K562 (cell line): ENCODE measurements around the gene KIRREL1. TPM values are rescaled to one million over a fixed set of nuclear protein-coding genes. Genes with fewer than 3 reads are reported as not detected.

Experiments used
- ATAC-seq: fragments of 200-7000 bp; cut with Tn5 transposase; 3 replicates; pipeline ENCODE4 v1.9.1; 2020; ENCODE audit warnings: moderate library complexity
- BruUV-seq: library from RNA; stranded (reverse); fragments of 400-500 nt; replicated peaks from 2 replicates; lab custom pipeline; 2021; lab: Mats Ljungman, UMichigan
- CTCF ChIA-PET: fragments of 300-600 bp; formaldehyde crosslinking; extraction: SDS; loops from one replicate; lab custom pipeline; 2021; ENCODE audit warnings: low intra/inter-chr PET ratio; lab: Yijun Ruan, JAX
- POLR2A ChIA-PET: fragments of 300-600, 350-650 bp; sonication (Branson Sonifier 250); formaldehyde crosslinking; extraction: SDS; loops from one replicate; lab custom pipeline; 2021; ENCODE audit warnings: antibody characterized with exemption, inconsistent platforms; lab: Yijun Ruan, JAX
- DNase-seq, 4 experiments: peaks; one replicate each; pipeline versions ENCODE4 v3.0.0 to v3.0.0-alpha.2; 2011 to 2018; ENCODE audit warnings: low spot score in 3 of 4, mixed read lengths in 3 of 4; ENCODE audit errors: extremely low read depth in 1 of 4
- FAIRE-seq: peaks from 2 replicates; lab custom pipeline; 2011; peaks lifted over from hg19 to GRCh38; lab: Jason Lieb, UNC
- H2AFZ ChIP-seq: 2 replicates; pipeline ENCODE4 v1.6.0; 2011; ENCODE audit warnings: low read depth, low read length, control low read depth, inconsistent platforms
- H3K27ac ChIP-seq: fragments of 200-600 bp; 3 replicates; pipeline ENCODE4 v1.8.0; 2011; ENCODE audit warnings: low read depth, mild to moderate bottlenecking, control low read depth, inconsistent platforms, low read length, moderate library complexity, mixed read lengths; ENCODE audit errors: extremely low read depth
- H3K27me3 ChIP-seq, 2 experiments: fragments of 300-600 bp in 1 of 2; 2 replicates in 1 of 2; 3 replicates in 1 of 2; pipeline versions ENCODE4 v1.6.0 to v1.8.0; 2011; ENCODE audit warnings: inconsistent platforms in 2 of 2, low read length in 2 of 2, mild to moderate bottlenecking in 1 of 2, mixed read lengths in 1 of 2, moderate library complexity in 1 of 2; ENCODE audit not compliant: control insufficient read depth in 2 of 2, insufficient read depth in 2 of 2
- H3K36me3 ChIP-seq: fragments of 300-600 bp; 3 replicates; pipeline ENCODE4 v1.8.0; 2011; ENCODE audit warnings: mild to moderate bottlenecking, low read length, inconsistent platforms; ENCODE audit not compliant: control insufficient read depth, insufficient read depth
- H3K4me1 ChIP-seq, 2 experiments: fragments of 200-600 bp in 1 of 2; replicated peaks in 1 of 2; 2 replicates in 1 of 2; 3 replicates in 1 of 2; pipeline versions ENCODE4 v1.5.1 to v1.8.0; 2011; ENCODE audit warnings: inconsistent platforms in 2 of 2, low read length in 2 of 2, mild to moderate bottlenecking in 1 of 2, mixed read lengths in 1 of 2, moderate library complexity in 1 of 2; ENCODE audit not compliant: control insufficient read depth in 2 of 2, insufficient read depth in 2 of 2
- H3K4me2 ChIP-seq: 2 replicates; pipeline ENCODE4 v1.6.1; 2011; ENCODE audit warnings: low read length, control low read depth, inconsistent platforms, mixed read lengths; ENCODE audit not compliant: insufficient read depth
- H3K4me3 ChIP-seq: fragments of 200-600 bp; sonication (generic), shearing (Covaris generic); 2 replicates; pipeline ENCODE4 v1.5.1; 2016; ENCODE audit warnings: control low read depth, inconsistent platforms
- H3K79me2 ChIP-seq: fragments of 200-600 bp; 3 replicates; pipeline ENCODE4 v1.8.0; 2011; ENCODE audit warnings: low read length, inconsistent platforms; ENCODE audit not compliant: control insufficient read depth, insufficient read depth
- H3K9ac ChIP-seq, 2 experiments: 2 replicates each; pipeline versions ENCODE4 v1.6.0 to v1.6.1; 2011; ENCODE audit warnings: low read depth in 2 of 2, low read length in 2 of 2, control low read depth in 1 of 2, inconsistent platforms in 1 of 2, mild to moderate bottlenecking in 1 of 2, mixed read lengths in 1 of 2; ENCODE audit not compliant: insufficient read depth in 1 of 2
- H3K9me1 ChIP-seq: one replicate; pipeline ENCODE4 v1.6.0; 2011; ENCODE audit warnings: inconsistent platforms, mild to moderate bottlenecking, low read length, moderate library complexity; ENCODE audit not compliant: control insufficient read depth, insufficient read depth
- H3K9me3 ChIP-seq: replicated peaks from 2 replicates; pipeline ENCODE4 v1.5.1; 2011; ENCODE audit warnings: low read depth, low read length, inconsistent platforms; ENCODE audit not compliant: control insufficient read depth, insufficient read depth
- H4K20me1 ChIP-seq: replicated peaks from 2 replicates; pipeline ENCODE4 v1.6.1; 2011; ENCODE audit warnings: low read length, inconsistent platforms, mixed read lengths; ENCODE audit not compliant: control insufficient read depth, insufficient read depth
- BRD4 ChIP-seq: fragments of 200-600 bp; sonication (generic); IDR thresholded peaks from 2 replicates; pipeline ENCODE4 v1.6.1; 2017; ENCODE audit warnings: inconsistent platforms
- DIDO1 ChIP-seq: fragments of 450-650 bp; IDR thresholded peaks from 2 replicates; pipeline ENCODE4 v1.6.1; 2016; ENCODE audit warnings: low read depth, missing biosample characterization, missing genetic modification characterization
- ETS2 ChIP-seq: IDR thresholded peaks from 2 replicates; pipeline ENCODE4 v1.6.1; 2016; ENCODE audit warnings: borderline replicate concordance, missing genetic modification characterization, mild to moderate bottlenecking, moderate library complexity, missing compliant biosample characterization; ENCODE audit not compliant: poor library complexity, severe bottlenecking
- HOXB6 ChIP-seq: fragments of 250-450 bp; sonication (Bioruptor Pico); IDR thresholded peaks from 2 replicates; pipeline ENCODE4 v1.5.1; 2022; ENCODE audit warnings: mild to moderate bottlenecking, borderline replicate concordance
- MTA1 ChIP-seq: fragments of 450-650 bp; IDR thresholded peaks from 2 replicates; pipeline ENCODE4 v1.6.1; 2017; ENCODE audit warnings: borderline replicate concordance
- NCOA4 ChIP-seq: fragments of 450-650 bp; IDR thresholded peaks from 2 replicates; pipeline ENCODE4 v1.6.1; 2018; ENCODE audit warnings: mild to moderate bottlenecking; ENCODE audit not compliant: partially characterized antibody
- PHF21A ChIP-seq: fragments of 450-650 bp; IDR thresholded peaks from 2 replicates; pipeline ENCODE4 v1.6.1; 2017; ENCODE audit warnings: low read depth, borderline replicate concordance
- POLR3G ChIP-seq: IDR thresholded peaks from 2 replicates; pipeline ENCODE4 v1.6.1; 2011; ENCODE audit not compliant: insufficient read length, insufficient replicate concordance; ENCODE audit errors: extremely low read depth
- RB1 ChIP-seq: fragments of 450-650 bp; IDR thresholded peaks from 2 replicates; pipeline ENCODE4 v1.6.1; 2017; ENCODE audit warnings: low read depth, mild to moderate bottlenecking
- RNF2 ChIP-seq: sonication (generic); IDR thresholded peaks from 2 replicates; pipeline ENCODE4 v1.6.1; 2016
- SMARCC2 ChIP-seq: fragments of 450-650 bp; IDR thresholded peaks from 2 replicates; pipeline ENCODE4 v1.6.1; 2017; ENCODE audit warnings: antibody characterized with exemption, moderate library complexity, mild to moderate bottlenecking, low read depth
- ZNF134 ChIP-seq: fragments of 250-450 bp; sonication (Bioruptor Pico); conservative IDR thresholded peaks from 2 replicates; pipeline ENCODE4 v1.4.0; 2020
- ZNF140 ChIP-seq: fragments of 250-450 bp; sonication (Bioruptor Pico); IDR thresholded peaks from 2 replicates; pipeline ENCODE4 v1.8.0; 2021; ENCODE audit warnings: moderate library complexity, mild to moderate bottlenecking, inconsistent platforms
- WGBS: fragments of 100-300 bp; shearing (Covaris generic); methylation state at CpG from one replicate; pipeline ENCODE4 v1.1.6; 2016; ENCODE audit warnings: low coverage, mixed read lengths; ENCODE audit not compliant: insufficient coverage; ENCODE audit errors: missing lambda C conversion rate; 5-methylcytosine and 5-hydroxymethylcytosine counted together
- in situ Hi-C: fragments of 300-500 bp; cut with MboI; formaldehyde crosslinking; loops from 4 replicates; pipeline ENCODE4 v1.15.0; 2018; ENCODE audit warnings: inconsistent platforms, mixed read lengths
- intact Hi-C: fragments of 100-400 bp; cut with micrococcal nuclease; formaldehyde crosslinking; loops from 2 replicates; pipeline ENCODE4 v1.14.2; 2022
- polyA plus RNA-seq, 8 experiments: library from polyadenylated mRNA; depleted of rRNA in 4 of 8; stranded (reverse) in 5 of 8; unstranded in 3 of 8; fragments of >200 nt; fragmentation: Nextera tagmentation in 2 of 8; fragmentation: Illumina TruSeq in 1 of 8; extraction: Ambion mirVana in 2 of 8; extraction: Trizol in 1 of 8; gene quantifications; 2 replicates each; pipeline versions ENCODE4 v1.2.1 to v1.2.3, GENCODE V29; 2011 to 2014; ENCODE audit warnings: inconsistent platforms in 1 of 8, missing spikeins in 1 of 8
- total RNA-seq, 7 experiments: library from RNA; depleted of rRNA in 6 of 7; stranded (reverse); fragments of >200 nt in 6 of 7; fragmentation: Illumina TruSeq in 2 of 7; extraction: Trizol in 2 of 7; gene quantifications; 2 replicates each; pipeline versions ENCODE4 v1.2.1 to v1.2.3, GENCODE V29; 2011 to 2021; ENCODE audit warnings: low replicate concordance in 1 of 7
- TF ChIP-seq, protein P1 (sequence below), 2 experiments: fragments of 450-650 bp; IDR thresholded peaks; 2 replicates each; pipeline ENCODE4 v1.6.1; 2016; ENCODE audit warnings: mild to moderate bottlenecking in 2 of 2, borderline replicate concordance in 1 of 2, low read depth in 1 of 2, moderate library complexity in 1 of 2

KIRREL1 gene
- total and polyA plus RNA-seq, 9 of the 15 experiments (the other 6 are each of a cell fraction or from before 2014, with no cell fraction given) = under 0.01 to 0.22 (median 0.03) TPM; not detected in 3

DNA sequence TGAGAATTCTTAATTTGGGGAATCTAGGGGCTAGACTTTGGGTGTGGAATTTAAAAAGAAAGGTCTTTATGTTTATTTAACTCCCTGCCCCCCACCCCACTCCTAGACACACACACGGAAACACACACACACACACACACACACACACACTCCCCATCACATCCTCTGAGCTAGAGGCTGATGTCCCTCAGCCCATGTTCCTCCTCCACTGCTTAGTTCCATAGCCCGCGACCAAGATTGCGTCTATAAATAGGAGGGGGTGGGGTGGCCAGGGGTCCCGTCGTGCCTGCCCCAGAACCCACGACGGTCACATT lies 655 bp upstream of the KIRREL1 start (continued):
- TF ChIP-seq NCOA4 (no peak), ETS2 (no peak), RB1 (no peak)

DNA sequence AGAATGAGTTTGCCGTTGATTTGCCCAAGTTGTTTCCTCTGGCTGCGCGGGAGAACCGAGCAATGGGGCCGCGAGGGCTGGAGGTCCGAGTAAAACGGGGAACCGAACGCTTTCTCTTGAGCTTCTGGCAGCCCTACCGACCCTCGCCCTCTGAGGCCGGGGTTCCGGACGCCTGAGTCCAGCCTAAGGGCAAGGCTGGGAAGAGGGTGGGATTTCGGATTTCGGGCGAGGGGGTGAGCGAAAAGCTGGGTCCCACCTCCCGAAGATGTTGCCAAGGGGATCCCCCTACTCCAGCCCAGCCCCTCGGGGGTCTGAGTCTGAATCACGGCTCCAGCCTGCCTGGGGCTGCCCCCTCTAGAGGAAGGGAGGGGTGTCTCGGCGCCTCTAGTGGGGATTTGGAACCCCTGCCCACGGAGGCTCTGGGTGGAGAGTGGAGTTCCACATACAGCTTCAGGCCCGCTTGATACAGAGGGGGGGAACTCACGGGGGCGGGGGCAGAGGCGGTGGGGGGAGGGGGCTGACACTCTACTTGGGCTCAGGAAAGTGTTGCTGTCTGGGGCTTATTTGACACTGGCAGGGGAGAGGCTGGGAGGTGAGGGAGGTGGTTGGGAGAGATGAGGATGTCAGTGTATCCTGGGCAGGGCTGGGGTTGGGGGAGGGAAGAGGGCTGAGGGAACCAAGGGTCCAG lies 617 bp downstream of the KIRREL1 start:
- Histone ChIP-seq H3K27me3 (peaks cover 8 to 24% of the 10 kb centered on the region in 2 experiments; a peak in 3 of 5 replicates), H3K79me2 (no peaks in the 10 kb centered on the region), H3K4me1 (no peaks in the 10 kb centered on the region; a peak in 1 of 5 replicates), H3K9me3 (no peaks in the 10 kb centered on the region), H4K20me1 (peaks cover 10% of the 10 kb centered on the region; the same call in 1 of the 2 replicates), H2AFZ (no peak overlapping the region), H3K27ac (no peak overlapping the region), H3K36me3 (no peaks in the 10 kb centered on the region), H3K4me2 (no peak overlapping the region), H3K4me3 (no peak overlapping the region), H3K9me1 (no peaks in the 10 kb centered on the region), H3K9ac (no peak overlapping the region; a peak in 1 of 4 replicates)
- ATAC-seq (no peak), DNase-seq (no peak), FAIRE-seq (no peak)
- ChIA-PET POLR2A (interaction anchor here (0.6 kb wide), 2 partner anchors 8 to 92 kb away, joined by 3 to 4 read pairs; no protein-coding TSS in a partner anchor), CTCF (interaction anchor here (1.6 kb wide), 1 partner anchor 94 kb away, joined by 4 read pairs; no protein-coding TSS in a partner anchor)
- BruUV-seq = no TSS peak
- in situ Hi-C loops (no loop called here), intact Hi-C loops (no loop called here)
- WGBS = 1% methylated on average over 24 of the region's 29 CpGs
- TF ChIP-seq ZNF134 (CRISPR knock-in tag) (no peak), MTA1 (no peak), ZNF140 (CRISPR knock-in tag) (no peak), RNF2 (no peak), PHF21A (no peak), SMARCC2 (no peak), BRD4 (no peak), HOXB6 (no peak), POLR3G (no peak), DIDO1 (no peak)
- TF ChIP-seq, protein P1, sequence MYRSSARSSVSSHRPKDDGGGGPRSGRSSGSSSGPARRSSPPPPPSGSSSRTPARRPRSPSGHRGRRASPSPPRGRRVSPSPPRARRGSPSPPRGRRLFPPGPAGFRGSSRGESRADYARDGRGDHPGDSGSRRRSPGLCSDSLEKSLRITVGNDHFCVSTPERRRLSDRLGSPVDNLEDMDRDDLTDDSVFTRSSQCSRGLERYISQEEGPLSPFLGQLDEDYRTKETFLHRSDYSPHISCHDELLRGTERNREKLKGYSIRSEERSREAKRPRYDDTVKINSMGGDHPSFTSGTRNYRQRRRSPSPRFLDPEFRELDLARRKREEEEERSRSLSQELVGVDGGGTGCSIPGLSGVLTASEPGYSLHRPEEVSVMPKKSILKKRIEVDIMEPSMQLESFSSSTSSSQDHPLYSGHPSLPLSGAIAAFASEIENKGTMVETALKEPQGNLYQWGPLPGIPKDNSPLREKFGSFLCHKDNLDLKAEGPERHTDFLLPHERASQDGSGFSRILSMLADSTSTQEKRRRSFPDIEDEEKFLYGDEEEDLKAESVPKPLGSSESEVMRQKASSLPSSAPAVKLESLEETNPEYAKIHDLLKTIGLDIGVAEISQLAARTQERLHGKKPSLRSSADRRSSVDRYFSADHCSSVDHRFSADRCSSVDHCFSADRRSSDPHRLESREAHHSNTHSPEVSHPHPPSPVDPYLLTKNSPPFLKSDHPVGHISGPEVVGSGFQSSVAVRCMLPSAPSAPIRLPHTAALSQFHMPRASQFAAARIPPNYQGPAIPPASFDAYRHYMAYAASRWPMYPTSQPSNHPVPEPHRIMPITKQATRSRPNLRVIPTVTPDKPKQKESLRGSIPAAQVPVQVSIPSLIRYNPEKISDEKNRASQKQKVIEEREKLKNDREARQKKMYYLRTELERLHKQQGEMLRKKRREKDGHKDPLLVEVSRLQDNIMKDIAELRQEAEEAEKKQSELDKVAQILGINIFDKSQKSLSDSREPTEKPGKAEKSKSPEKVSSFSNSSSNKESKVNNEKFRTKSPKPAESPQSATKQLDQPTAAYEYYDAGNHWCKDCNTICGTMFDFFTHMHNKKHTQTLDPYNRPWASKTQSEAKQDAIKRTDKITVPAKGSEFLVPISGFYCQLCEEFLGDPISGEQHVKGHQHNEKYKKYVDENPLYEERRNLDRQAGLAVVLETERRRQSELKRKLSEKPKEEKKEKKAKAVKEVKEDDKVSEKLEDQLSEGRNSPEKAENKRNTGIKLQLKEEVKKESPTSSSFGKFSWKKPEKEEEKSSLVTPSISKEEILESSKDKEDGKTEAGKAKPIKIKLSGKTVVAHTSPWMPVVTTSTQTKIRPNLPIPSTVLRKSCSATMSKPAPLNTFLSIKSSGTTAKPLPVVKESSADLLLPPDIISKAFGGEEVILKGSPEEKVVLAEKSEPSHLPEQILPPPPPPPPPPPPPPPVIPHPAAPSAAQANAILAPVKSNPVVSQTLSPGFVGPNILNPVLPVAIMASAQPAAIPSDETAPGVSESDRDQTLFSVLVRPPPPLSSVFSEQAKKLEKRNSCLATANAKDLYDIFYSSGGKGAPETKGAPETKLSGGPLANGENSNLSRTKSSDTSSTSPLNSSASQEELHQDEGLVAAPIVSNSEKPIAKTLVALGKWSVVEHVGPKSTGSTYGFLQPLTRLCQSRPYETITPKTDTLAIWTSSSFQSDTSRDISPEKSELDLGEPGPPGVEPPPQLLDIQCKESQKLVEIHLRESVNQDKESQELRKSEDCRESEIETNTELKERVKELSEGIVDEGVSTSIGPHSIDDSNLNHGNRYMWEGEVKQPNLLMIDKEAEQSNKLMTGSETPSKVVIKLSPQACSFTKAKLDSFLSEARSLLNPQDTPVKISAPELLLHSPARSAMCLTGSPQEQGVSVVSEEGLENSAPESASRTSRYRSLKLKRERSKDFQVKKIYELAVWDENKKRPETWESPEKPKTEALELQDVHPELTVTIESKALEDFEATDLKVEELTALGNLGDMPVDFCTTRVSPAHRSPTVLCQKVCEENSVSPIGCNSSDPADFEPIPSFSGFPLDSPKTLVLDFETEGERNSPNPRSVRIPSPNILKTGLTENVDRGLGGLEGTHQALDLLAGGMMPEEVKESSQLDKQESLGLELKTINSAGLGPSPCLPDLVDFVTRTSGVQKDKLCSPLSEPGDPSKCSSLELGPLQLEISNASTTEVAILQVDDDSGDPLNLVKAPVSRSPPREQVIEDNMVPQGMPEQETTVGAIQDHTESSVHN (IDR thresholded peaks at IDR 0.05; ENCODE audit: borderline replicate concordance in 1 of 2, low read depth in 1 of 2) = no peak
